GM18520 (cell line): ENCODE results near the gene ICAM1.
"Not testable (repeated sequence)": the region's sequence is repeated elsewhere in the genome, so short reads cannot be mapped to it uniquely, and the experiment has no call there.

Experiments used
- ATAC-seq: cut with Tn5 transposase; IDR thresholded peaks from one replicate; pipeline ENCODE4 v1.9.1; 2021; ENCODE audit not compliant: unreplicated experiment

Gene ICAM1

DNA sequence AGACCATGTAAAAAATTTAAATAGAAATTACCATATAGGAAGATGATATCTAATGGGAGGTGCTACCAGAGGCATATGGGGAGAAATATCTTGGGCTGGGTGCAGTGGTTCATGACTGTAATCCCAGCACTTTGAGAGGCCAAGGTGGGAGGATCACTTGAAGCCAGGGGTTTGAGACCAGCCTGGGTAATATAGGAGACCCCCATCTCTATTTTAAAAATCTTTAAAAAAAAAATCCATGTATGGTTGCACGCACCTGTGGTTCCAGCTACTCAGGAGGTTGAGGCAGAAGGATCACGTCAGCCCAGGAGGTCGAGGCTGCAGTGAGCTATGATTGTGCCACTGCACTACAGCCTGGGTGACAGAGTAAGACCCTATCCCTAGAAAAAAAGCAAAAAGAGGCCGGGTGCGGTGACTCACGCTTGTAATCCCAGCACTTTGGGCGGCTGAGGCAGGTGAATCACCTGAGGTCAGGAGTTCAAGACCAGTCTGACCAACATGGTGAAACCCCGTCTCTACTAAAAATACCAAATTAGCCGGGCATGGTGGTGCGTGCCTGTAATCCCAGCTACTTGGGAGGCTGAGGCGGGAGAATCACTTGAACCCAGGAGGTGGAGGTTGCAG lies 29.0 kb upstream of the ICAM1 start:
- ATAC-seq, result not testable (repeated sequence)

DNA sequence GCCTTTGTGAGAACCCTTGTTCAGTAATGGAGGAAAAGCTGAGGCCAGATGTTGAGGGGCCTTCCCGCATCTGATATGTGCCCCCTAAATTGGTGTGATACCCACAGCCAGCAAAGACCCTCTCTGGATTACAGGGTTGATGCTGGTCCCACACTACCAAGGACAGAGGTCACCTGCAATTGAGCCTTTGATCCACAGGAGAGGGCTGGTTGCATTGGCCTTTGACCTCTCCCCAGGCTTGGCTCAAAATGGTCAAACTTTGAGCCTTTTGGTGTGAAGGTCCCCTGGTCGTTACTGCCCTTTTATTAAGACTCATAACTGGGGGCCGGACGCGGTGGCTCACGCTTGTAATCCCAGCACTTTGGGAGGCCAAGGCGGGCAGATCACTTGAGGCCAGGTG lies 27.3 kb upstream of the ICAM1 start:
- ATAC-seq, result no peak

DNA sequence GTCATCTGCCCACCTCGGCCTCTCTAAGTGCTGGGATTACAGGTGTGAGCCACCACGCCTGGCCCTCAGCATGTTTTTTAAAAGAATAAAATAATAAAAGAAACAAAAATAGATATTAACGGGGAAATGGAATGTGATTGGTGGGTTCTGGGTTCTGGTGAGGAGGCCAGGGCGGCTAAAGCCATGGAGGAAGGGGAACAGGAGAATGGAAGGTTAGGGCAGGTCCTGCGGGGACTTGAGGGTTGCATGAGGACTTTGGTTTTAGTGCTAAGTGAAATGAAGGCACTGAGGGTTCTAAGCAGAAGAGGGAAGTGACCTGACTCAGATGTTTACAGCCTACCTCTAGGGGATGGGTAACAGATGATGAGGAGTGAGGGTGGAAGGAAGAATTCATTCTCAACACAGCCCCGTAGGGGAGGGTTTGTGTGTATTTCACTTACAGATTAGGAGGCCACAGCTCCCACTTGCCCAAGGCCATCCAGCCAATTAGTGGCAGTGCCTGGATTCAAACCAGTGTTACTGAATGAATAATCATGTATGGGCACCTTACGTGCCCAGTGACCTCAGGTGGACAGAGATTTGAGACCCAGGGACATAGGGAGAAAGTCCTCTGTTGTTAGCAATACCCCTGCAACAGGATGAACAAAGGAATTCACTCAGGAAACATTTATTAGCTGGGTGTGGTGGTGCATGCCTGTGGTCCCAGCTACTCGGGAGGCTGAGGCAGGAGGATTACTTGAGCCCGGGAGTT lies 25.6 kb upstream of the ICAM1 start:
- ATAC-seq, result no peak

DNA sequence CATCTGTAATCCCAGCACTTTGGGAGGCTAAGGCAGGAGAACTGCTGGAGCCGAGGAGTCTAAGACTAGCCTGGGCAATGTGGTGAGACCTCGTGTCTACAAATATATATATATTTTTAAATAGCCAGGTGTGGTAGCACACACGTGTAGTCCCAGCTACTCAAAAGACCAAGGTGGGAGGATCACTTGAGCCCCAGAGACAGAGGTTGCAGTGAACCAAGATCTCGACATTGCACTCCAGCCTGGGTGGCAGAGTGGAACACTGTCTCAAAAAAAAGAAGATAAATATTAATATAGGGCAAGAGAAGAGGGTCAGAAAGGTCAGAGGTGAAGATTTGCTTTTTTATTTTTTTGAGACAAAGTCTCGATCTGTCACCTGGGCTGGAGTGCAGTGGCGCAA lies 24.4 kb upstream of the ICAM1 start:
- no peak for ATAC-seq

DNA sequence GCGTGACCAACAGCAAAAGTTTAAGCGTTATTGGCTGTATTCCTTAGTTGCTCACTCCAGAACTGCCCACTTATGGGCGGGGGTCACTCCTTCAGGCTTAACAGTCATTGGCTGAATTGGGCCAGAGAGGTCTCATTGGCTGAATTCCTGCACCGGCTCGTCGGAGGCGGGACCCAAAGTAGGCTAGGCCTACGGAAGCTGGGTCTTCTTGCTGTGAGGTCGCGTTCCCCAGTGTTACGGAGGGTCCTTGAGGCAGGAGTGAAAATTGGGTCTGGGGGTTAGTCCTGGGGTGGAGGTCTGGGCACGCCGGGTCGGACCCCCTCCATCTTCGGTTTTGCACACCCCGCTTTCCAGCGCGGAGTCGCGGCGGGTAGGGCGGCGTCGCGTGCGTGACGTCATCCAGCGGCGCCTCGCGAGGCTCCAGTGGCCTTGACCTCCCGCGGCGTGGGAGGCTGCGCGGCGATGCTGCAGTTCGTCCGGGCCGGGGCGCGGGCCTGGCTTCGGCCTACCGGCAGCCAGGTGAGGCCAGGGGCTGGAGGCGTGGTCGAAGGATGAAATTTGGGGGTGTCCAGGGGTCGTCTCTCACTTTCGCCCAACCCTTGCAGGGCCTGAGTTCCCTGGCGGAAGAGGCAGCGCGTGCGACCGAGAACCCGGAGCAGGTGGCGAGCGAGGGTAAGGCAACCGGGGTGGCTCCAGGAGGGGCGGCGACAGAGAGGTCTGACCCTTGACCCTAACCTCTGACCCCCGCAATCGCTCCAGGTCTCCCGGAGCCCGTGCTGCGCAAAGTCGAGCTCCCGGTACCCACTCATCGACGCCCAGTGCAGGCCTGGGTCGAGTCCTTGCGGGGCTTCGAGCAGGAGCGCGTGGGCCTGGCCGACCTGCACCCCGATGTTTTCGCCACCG lies 18.9 kb upstream of the ICAM1 start, which contains the start of gene MRPL4:
Gene MRPL4 (plus strand): TSS at position 423 of the 903 bp plus-strand sequence. CDS start 40 bp downstream, at position 463.
- ATAC-seq, result peak; percentile 93

DNA sequence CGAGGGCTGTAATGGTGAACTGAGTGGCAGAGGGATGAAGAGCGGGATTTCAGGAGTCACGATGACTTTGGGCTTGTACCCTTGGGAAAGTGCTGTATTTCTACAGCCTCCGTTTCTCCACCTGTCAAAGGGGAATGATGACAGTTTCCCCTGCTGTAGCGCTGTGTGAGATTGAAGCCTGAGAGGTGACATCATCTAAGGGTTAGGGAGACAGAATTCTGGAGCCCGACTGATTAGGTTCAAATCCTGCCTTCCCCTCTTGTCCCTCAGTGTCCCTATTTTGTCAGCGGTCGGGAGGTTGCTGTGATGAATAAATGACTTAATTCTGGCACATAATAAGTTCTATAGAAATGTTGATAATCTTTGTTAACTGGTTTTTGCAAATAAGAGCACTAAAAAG lies 18.2 kb upstream of the ICAM1 start:
- ATAC-seq, result no peak

DNA sequence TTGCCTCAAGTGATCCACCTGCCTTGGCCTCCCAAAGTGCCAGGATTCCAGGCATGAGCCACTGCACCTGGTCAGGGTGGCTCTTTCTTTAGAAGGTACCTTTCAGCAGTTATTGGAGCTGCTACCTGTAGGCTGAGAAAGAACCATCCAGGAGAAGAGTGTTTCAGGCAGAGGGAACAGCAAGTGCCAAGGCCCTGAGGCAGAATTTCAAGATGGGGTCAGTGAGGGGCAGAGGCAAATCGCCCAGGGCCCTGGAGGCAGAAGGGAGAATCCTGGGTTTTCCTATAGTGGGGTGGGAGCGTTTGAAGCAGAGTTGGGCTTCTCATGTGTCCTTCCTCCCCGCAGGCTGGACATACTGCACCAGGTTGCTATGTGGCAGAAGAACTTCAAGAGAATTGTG lies 16.7 kb upstream of the ICAM1 start:
- ATAC-seq, result no peak

DNA sequence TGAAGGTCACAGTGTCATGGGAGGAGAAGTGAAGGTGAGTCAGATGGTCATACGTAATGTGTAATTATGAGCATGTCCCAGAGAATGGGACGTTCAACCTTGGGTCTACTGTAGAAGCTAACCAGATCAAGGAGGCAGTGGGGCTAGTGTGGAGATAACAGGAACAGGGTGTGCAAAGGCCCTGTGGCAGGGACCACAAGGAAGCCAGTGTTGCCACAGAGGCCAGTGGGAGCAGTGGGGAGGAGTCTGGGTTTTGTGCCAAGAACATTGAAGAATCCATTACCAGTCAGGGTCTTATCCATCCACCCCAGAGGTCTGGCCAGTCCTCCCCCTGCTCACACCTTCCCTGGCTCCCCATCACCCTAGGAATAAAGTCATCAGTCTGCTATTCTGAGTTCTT lies 15.6 kb upstream of the ICAM1 start:
- no peak for ATAC-seq

DNA sequence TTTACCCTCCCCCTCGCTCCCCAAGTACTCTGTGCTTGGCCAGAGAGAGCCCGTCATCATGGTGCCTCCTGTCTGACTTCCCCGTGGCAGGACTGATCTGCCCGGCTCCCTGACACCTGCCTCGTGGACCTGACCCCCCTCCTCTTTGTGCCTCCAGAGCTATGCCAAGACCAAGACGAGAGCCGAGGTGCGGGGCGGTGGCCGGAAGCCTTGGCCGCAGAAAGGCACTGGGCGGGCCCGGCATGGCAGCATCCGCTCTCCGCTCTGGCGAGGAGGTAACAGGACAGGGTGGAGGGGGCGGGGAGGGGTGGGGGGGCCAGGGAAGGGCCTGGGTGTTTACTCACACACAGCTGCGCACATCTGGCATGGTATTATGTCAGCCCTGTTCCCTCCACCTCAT lies 14.4 kb upstream of the ICAM1 start:
- no peak for ATAC-seq

DNA sequence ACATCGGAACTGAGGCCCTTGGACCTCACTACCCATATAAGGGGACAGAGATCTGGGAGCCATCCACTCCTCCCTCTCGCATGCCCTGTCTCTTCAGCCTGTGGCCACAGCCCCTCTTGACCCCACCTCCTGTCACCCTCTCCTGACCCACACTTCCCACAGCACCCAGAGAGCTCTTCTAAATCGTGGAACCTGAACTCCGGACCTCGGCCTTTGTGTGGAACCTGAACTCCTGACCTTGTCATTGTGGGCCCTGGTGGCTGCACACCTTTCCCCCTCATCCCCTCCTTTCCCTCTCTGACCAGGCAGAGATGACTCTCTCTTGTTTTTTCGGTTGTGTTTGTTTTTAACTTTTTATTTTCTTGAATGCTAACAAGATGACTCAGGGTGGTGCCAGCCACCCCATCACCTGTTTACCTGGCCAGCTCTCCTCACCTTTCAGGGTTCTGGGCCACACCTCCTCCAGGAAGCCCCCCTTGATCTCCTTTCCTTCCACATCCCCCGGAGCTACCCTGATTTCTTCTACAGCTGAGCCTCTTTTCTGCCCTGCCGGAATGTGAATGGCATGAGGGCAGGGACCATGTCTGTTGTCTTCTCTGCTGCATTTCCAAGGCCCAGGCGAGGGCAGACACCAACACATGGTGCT lies 13.8 kb upstream of the ICAM1 start:
- ATAC-seq, result no peak

DNA sequence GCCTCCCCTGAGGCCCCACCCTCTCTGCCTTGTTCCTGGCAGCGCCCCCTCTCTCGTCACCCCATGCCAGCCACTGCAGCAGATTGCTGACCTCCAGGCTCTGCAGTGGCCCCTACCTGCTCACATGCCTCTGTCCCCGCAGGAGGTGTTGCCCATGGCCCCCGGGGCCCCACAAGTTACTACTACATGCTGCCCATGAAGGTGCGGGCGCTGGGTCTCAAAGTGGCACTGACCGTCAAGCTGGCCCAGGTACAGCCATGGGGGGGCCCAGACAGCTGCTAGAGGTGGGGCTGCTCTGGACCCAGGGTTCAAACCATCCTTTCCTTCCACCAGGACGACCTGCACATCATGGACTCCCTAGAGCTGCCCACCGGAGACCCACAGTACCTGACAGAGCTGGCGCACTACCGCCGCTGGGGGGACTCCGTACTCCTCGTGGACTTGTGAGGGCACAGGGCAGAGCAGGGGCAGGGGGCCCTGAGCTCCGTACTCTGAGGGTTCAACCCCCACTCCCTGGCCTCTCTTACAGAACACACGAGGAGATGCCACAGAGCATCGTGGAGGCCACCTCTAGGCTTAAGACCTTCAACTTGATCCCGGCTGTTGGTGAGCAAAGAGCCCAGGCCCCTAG lies 12.7 kb upstream of the ICAM1 start:
- no peak for ATAC-seq

DNA sequence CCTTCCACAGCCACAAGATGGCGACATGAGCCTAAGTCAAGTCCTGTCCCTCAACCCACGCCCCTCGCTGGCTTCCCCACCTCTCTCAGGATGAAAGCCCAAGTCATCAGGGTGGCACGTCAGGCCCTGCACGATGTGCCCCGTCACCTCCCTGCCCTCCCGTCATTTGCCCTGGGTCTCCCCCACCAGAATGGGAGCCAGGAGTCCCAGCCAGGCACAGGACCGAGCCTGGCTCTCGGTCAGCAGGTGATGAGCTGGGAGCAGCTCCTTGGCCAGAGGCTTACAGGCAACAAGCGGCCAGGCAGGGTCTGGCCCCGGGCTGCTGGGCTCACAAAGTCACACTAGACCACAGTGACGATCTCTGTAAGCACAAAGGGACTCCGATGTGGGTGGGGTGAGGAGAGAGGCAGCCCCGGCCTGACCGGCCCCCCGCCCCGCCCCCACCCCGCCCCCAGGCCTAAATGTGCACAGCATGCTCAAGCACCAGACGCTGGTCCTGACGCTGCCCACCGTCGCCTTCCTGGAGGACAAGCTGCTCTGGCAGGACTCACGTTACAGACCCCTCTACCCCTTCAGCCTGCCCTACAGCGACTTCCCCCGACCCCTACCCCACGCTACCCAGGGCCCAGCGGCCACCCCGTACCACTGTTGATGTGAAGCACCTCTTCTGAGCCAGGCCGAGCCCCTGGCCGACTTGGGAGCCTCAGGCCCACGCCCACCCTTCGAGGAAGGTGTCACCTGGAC lies 11.6 kb upstream of the ICAM1 start:
- no peak for ATAC-seq

DNA sequence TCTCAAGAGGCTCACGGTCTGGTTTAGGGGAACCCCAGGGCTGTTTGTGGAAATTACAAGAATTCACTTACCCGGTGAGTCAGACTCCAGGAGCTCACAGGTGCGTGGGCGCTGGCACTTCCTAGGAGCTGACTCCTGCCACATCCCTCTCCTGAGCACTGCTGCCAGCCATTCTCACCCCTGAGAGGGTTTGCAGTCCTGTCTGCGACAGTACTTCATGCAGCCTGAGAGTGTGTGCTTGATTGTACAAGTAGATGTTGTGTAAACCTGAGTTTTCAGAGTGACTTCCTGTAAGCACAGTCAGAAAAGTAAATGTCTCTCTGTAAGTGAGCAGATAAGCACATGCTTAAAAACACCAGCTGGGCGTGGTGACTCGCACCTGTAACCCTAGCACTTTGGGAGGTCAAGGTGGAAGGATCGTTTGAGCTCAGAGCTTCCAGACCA lies 10.8 kb upstream of the ICAM1 start:
- ATAC-seq, result no peak

DNA sequence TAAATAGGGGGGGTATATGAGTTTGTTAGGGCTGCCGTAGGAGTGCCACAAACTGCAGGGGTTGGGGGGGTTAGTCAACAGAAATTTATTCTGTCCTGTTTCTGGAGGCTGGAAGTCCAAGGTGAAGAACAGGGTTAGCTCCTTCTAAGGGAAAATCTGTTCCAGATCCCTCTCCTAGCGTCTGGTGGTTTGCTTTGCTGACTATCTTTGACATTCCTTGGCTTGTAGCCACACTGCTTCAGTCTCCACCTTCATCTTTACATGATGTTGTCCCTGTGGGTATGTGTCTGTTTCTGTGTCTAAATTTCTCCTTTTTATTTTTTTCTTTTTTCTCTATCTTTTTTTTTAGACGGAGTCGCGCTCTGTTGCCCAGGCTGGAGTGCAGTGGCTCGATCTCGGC lies 8.1 kb upstream of the ICAM1 start:
- ATAC-seq, result no peak

DNA sequence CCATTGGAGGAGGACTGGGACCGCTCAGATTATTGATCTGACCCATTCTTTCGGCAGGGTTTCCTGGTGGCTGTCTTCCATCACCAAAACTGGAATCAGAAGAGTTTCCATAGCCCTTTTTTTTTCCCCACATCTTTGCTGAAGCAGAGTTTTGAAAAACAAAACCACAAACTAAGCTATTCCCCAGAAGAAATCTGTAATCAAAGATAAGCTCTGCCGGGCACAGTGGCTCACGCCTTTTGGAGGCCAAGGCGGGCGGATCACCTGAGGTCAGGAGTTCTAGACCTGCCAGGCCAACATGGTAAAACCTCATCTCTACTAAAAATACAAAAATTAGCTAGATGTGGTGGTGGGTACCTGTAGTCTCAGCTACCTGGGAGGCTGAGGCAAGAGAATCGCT lies 4.2 kb upstream of the ICAM1 start:
- no peak for ATAC-seq

DNA sequence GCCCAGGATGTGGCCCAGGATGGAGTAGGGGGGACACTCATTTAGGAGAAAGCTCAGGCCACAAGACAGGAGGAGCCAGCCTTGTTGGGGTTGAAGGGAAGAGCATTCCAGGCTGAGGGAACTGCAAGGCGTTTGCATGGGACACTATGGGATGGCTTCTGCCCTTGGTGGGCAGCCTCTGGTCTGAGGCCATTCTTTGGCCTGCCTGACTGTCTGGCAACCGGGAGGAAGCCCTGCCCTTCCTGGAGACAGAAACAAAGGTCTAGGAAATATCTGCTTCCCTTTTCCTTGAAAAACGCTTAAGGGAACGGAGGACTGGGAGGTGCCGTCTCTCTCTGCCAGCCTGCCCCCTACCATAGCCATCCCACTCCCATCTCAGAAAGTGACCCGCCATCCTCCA lies 2.8 kb upstream of the ICAM1 start:
- no peak for ATAC-seq

DNA sequence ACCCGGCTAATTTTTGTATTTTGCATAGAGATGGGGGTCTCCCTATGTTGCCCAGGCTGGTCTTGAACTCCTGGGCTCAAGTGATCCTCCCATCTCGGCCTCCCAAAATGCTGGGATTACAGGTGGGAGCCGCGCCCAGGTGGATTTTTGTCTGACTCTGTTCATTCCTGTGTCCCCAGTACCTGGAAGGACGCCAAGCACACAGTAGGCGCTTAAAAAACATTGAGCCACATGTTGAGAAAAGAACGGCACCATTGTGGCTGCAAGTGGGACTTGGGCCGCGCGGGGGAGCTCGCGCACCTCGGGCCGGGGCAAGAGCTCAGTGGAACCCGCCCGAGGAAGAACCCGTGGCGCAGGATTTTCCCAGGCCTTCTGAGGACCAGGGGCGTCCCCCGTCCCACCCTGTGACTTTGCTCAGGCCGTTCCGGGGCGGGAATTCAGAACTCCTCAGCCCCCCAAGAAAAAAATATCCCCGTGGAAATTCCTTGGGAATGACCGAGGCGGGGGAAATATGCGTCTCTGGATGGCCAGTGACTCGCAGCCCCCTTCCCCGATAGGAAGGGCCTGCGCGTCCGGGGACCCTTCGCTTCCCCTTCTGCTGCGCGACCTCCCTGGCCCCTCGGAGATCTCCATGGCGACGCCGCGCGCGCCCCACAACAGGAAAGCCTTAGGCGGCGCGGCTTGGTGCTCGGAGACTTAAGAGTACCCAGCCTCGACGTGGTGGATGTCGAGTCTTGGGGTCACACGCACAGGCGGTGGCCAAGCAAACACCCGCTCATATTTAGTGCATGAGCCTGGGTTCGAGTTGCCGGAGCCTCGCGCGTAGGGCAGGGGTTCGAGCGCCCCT lies 1.4 kb upstream of the ICAM1 start:
- peak; percentile 29 for ATAC-seq

DNA sequence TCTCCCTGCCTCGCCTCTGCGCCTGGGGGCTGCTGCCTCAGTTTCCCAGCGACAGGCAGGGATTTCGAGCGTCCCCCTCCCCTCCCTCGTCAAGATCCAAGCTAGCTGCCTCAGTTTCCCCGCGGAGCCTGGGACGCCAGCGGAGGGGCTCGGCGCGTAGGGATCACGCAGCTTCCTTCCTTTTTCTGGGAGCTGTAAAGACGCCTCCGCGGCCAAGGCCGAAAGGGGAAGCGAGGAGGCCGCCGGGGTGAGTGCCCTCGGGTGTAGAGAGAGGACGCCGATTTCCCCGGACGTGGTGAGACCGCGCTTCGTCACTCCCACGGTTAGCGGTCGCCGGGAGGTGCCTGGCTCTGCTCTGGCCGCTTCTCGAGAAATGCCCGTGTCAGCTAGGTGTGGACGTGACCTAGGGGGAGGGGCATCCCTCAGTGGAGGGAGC lies 722 bp upstream of the ICAM1 start:
- peak; percentile 40 for ATAC-seq

DNA sequence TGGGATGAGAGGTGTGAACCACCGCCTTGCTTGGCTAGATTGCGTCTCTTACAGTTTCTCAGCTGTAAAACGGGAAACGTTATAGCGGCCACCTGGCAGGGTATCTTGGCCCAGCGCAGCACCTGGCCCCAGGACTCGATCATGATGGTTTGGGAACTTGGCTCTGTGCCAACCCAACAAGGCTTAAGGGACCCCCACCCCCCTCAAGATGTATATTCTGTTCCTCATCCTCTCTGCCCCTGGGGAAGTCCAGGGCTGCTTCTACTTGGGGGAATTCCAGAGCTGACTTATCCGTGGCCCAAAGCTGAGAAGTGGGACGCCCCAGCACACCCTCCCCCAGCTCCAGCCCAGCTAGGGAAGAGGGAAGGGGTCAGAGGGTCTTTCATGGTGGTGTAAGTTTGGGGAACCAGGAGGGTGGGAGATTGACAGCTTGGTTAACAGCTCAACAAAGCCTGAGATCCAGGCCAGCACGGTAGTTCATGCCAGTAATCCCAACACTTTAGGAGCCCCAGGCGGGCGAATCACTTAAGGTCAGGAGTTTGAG lies 695 bp downstream of the ICAM1 start:
- no peak for ATAC-seq
